Skeletal muscle tissue (tissue), 4 donors: ENCODE results near the gene FGF5. TPM values are rescaled to one million over a fixed set of nuclear protein-coding genes. Genes with fewer than 3 reads are reported as not detected.
"Not testable (repeated sequence)": the region's sequence is repeated elsewhere in the genome, so short reads cannot be mapped to it uniquely, and the experiment has no call there.

Source experiments
- H3K27ac ChIP-seq: one replicate; pipeline ENCODE4 v1.7.0; 2013; ENCODE audit warnings: mild to moderate bottlenecking, low read depth, low read length, inconsistent platforms
- H3K27me3 ChIP-seq, 3 donors: one replicate each; pipeline ENCODE4 v1.7.0; 2013; ENCODE audit warnings: low read length in 3 of 3; ENCODE audit not compliant: control insufficient read depth in 3 of 3, insufficient read depth in 3 of 3
- H3K36me3 ChIP-seq, 3 donors: one replicate each; pipeline ENCODE4 v1.7.0; 2013; ENCODE audit warnings: low read length in 3 of 3; ENCODE audit not compliant: control insufficient read depth in 3 of 3, insufficient read depth in 3 of 3
- H3K4me1 ChIP-seq, 3 donors: one replicate each; pipeline ENCODE4 v1.7.0; 2013; ENCODE audit warnings: low read length in 3 of 3, mild to moderate bottlenecking in 3 of 3; ENCODE audit not compliant: control insufficient read depth in 3 of 3, insufficient read depth in 3 of 3
- H3K4me3 ChIP-seq, 3 donors: one replicate each; pipeline ENCODE4 v1.7.0; 2013; ENCODE audit warnings: low read length in 3 of 3
- H3K9ac ChIP-seq, 3 donors: one replicate each; pipeline ENCODE4 v1.7.0; 2013; ENCODE audit warnings: low read length in 3 of 3, mild to moderate bottlenecking in 3 of 3, moderate library complexity in 2 of 3, low read depth in 1 of 3
- H3K9me3 ChIP-seq, 3 donors: one replicate each; pipeline ENCODE4 v1.7.0; 2013; ENCODE audit warnings: low read length in 3 of 3; ENCODE audit not compliant: control insufficient read depth in 3 of 3
- total RNA-seq: library from RNA; depleted of rRNA; stranded (reverse); fragments of >200 nt; gene quantifications from one replicate; pipeline ENCODE4 v1.2.3, GENCODE V29; 2014
- donor health status: Osteomylitis.

The FGF5 gene
- total RNA-seq, 1 donor from 2014 or later: 0.52 TPM

GRCh38 chr4:80286451-80286850 lies 20.0 kb downstream of the FGF5 start:
- no peak overlapping the region for H3K9ac ChIP-seq
- no peak overlapping the region for H3K4me3 ChIP-seq
- H3K36me3 ChIP-seq: no peaks in the 10 kb centered on the region
- no peaks in the 10 kb centered on the region for H3K9me3 ChIP-seq
- peaks cover 0 to 2% (median 0%) of the 10 kb centered on the region in 3 donors for H3K27me3 ChIP-seq
- no peak overlapping the region for H3K27ac ChIP-seq
- no peaks in the 10 kb centered on the region for H3K4me1 ChIP-seq

GRCh38 chr4:80290665-80291064 lies 24.2 kb downstream of the FGF5 start:
- H3K27ac ChIP-seq, H3K9ac ChIP-seq, H3K4me3 ChIP-seq, H3K27me3 ChIP-seq, H3K9me3 ChIP-seq, H3K36me3 ChIP-seq, H3K4me1 ChIP-seq: not testable (repeated sequence)

GRCh38 chr4:80294206-80294605 lies 27.7 kb downstream of the FGF5 start:
- no peaks in the 10 kb centered on the region for H3K4me1 ChIP-seq
- no peaks in the 10 kb centered on the region for H3K9me3 ChIP-seq
- H3K27ac ChIP-seq: no peak overlapping the region
- no peaks in the 10 kb centered on the region for H3K27me3 ChIP-seq
- no peak overlapping the region for H3K4me3 ChIP-seq
- H3K9ac ChIP-seq: no peak overlapping the region
- H3K36me3 ChIP-seq: no peaks in the 10 kb centered on the region

- H3K36me3 ChIP-seq: no peaks in the 10 kb centered on the region
- no peak overlapping the region for H3K4me3 ChIP-seq
- no peaks in the 10 kb centered on the region for H3K9me3 ChIP-seq
- H3K4me1 ChIP-seq: no peaks in the 10 kb centered on the region
- no peak overlapping the region for H3K9ac ChIP-seq
- no peak overlapping the region for H3K27ac ChIP-seq
- no peaks in the 10 kb centered on the region for H3K27me3 ChIP-seq
Observed at GRCh38 chr4:80295336-80295735, 28.9 kb downstream of the FGF5 start.

GRCh38 chr4:80295826-80296225 lies 29.4 kb downstream of the FGF5 start:
- Histone ChIP-seq H3K4me1 (no peaks in the 10 kb centered on the region), H3K27ac (no peak overlapping the region), H3K9ac (no peak overlapping the region), H3K9me3 (no peaks in the 10 kb centered on the region), H3K27me3 (no peaks in the 10 kb centered on the region), H3K36me3 (no peaks in the 10 kb centered on the region), H3K4me3 (no peak overlapping the region)

GRCh38 chr4:80301884-80302283 lies 35.4 kb downstream of the FGF5 start:
- no peaks in the 10 kb centered on the region for H3K9me3 ChIP-seq
- H3K4me3 ChIP-seq: no peak overlapping the region
- peaks cover 0 to 3% (median 0%) of the 10 kb centered on the region in 3 donors for H3K27me3 ChIP-seq
- H3K36me3 ChIP-seq: no peaks in the 10 kb centered on the region
- no peaks in the 10 kb centered on the region for H3K4me1 ChIP-seq
- H3K27ac ChIP-seq: no peak overlapping the region
- H3K9ac ChIP-seq: no peak overlapping the region

GRCh38 chr4:80302616-80303223 lies 36.3 kb downstream of the FGF5 start:
- Histone ChIP-seq H3K36me3 (no peaks in the 10 kb centered on the region), H3K27ac (no peak overlapping the region), H3K4me3 (no peak overlapping the region), H3K4me1 (no peaks in the 10 kb centered on the region), H3K27me3 (peaks cover 0 to 3% (median under 1%) of the 10 kb centered on the region in 3 donors), H3K9ac (no peak overlapping the region), H3K9me3 (no peaks in the 10 kb centered on the region)

- Histone ChIP-seq H3K4me1 (no peaks in the 10 kb centered on the region), H3K9me3 (no peaks in the 10 kb centered on the region), H3K9ac (no peak overlapping the region), H3K4me3 (no peak overlapping the region), H3K27me3 (peaks cover 0 to 7% (median 3%) of the 10 kb centered on the region in 3 donors), H3K27ac (no peak overlapping the region), H3K36me3 (no peaks in the 10 kb centered on the region)
Observed at GRCh38 chr4:80305466-80305865, 39.0 kb downstream of the FGF5 start.

- Histone ChIP-seq H3K9ac (no peak overlapping the region), H3K4me1 (no peaks in the 10 kb centered on the region), H3K27ac (no peak overlapping the region), H3K9me3 (no peaks in the 10 kb centered on the region), H3K36me3 (no peaks in the 10 kb centered on the region), H3K4me3 (no peak overlapping the region), H3K27me3 (peaks cover 0 to 9% (median 3%) of the 10 kb centered on the region in 3 donors)
Observed at GRCh38 chr4:80306260-80306659, 39.8 kb downstream of the FGF5 start.

GRCh38 chr4:80307183-80307735 lies 40.8 kb downstream of the FGF5 start:
- H3K9me3 ChIP-seq: no peaks in the 10 kb centered on the region
- H3K4me1 ChIP-seq: no peaks in the 10 kb centered on the region
- peaks cover 0 to 9% (median 3%) of the 10 kb centered on the region in 3 donors for H3K27me3 ChIP-seq
- no peak overlapping the region for H3K27ac ChIP-seq
- no peak overlapping the region for H3K4me3 ChIP-seq
- no peaks in the 10 kb centered on the region for H3K36me3 ChIP-seq
- H3K9ac ChIP-seq: no peak overlapping the region
